ENCODE results near the gene SERP2. TPM values are rescaled to one million over a fixed set of nuclear protein-coding genes. Genes with fewer than 3 reads are reported as not detected.

Gene SERP2
- total and polyA plus RNA-seq, 2 of the 8 experiments (the other 6 are each of a cell fraction or from before 2014, with no cell fraction given): 2.0 to 2.3 TPM

GRCh38 chr13:44352671-44353070 is 21.0 kb upstream of the SERP2 start:
- Histone ChIP-seq H2AK5ac (ENCODE audit: low read depth, low read length) (no peak overlapping the region), H3K9me3 (ENCODE audit: insufficient read depth in 2 of 2, low read depth in 1 of 2, low read length in 1 of 2) (no peaks in the 10 kb centered on the region), H3K27ac (ENCODE audit: low read depth, low read length) (no peak overlapping the region), H3K36me3 (ENCODE audit: control insufficient read depth in 2 of 4, insufficient read depth in 4 of 4, low read length in 3 of 4) (no peaks in the 10 kb centered on the region), H3K4me3 (ENCODE audit: extremely low read depth in 1 of 4, insufficient read depth in 2 of 4, low read depth in 3 of 4, low read length in 4 of 4) (no peak overlapping the region), H4K8ac (ENCODE audit: extremely low read depth, insufficient read depth, low read length) (no peak overlapping the region), H2BK5ac (ENCODE audit: low read depth, low read length) (no peak overlapping the region), H3K23ac (ENCODE audit: insufficient read length) (no peak overlapping the region), H2AFZ (ENCODE audit: low read length) (no peak overlapping the region), H3K79me2 (ENCODE audit: control insufficient read depth in 1 of 2, insufficient read depth in 2 of 2, low read length in 2 of 2) (no peaks in the 10 kb centered on the region), H4K20me1 (replicated peaks in 1 of 2; ENCODE audit: control insufficient read depth in 1 of 2, insufficient read depth in 2 of 2, low read length in 2 of 2) (no peaks in the 10 kb centered on the region), H3K14ac (ENCODE audit: insufficient read length) (no peak overlapping the region), H3K4me2 (ENCODE audit: insufficient read depth in 1 of 2, low read depth in 2 of 2, low read length in 2 of 2) (no peak overlapping the region), H2BK20ac (ENCODE audit: low read length) (no peak overlapping the region), H3K9ac (replicated peaks in 1 of 4; ENCODE audit: extremely low read depth in 1 of 4, low read depth in 3 of 4, low read length in 3 of 4) (no peak overlapping the region), H4K5ac (ENCODE audit: insufficient read length, low read depth, low read length) (no peak overlapping the region), H3K23me2 (ENCODE audit: low read depth, low read length) (no peaks in the 10 kb centered on the region), H4K91ac (replicated peaks; ENCODE audit: insufficient read length, low read length) (no peak overlapping the region), H2BK120ac (replicated peaks; ENCODE audit: low read depth, low read length) (no peak overlapping the region), H3K4ac (replicated peaks; ENCODE audit: insufficient read length, low read depth, low read length) (no peak overlapping the region), H2BK12ac (ENCODE audit: low read depth, low read length) (no peak overlapping the region), H3K56ac (replicated peaks; ENCODE audit: insufficient read length, low read depth, low read length) (no peak overlapping the region), H3K4me1 (replicated peaks in 1 of 4; ENCODE audit: control insufficient read depth in 3 of 4, insufficient read depth in 4 of 4, low read length in 3 of 4) (no peaks in the 10 kb centered on the region), H3K18ac (ENCODE audit: extremely low read depth, low read length) (no peak overlapping the region), H3K27me3 (replicated peaks in 1 of 4; ENCODE audit: control insufficient read depth in 3 of 4, extremely low read depth in 1 of 4, insufficient read depth in 3 of 4, low read length in 3 of 4) (no peaks in the 10 kb centered on the region), H3K79me1 (ENCODE audit: low read depth, low read length) (no peaks in the 10 kb centered on the region), H2BK15ac (ENCODE audit: low read length) (no peak overlapping the region)
- ChIA-PET CTCF (ENCODE audit: partially characterized antibody) (interaction anchor here (1.4 to 1.9 kb wide), 2 partner anchors 28 to 444 kb away, joined by 5 read pairs; no protein-coding TSS in a partner anchor), POLR2A (ENCODE audit: partially characterized antibody) (no interaction called here)
- TF ChIP-seq NANOG (IDR thresholded peaks at IDR 0.05; ENCODE audit: insufficient read depth, low read depth, low read length, poor library complexity, severe bottlenecking): no peak
- TF ChIP-seq SIN3A (conservative IDR thresholded peaks at IDR 0.05 in 1 of 2, IDR thresholded peaks at IDR 0.05 in 1 of 2; ENCODE audit: low read depth in 1 of 2, low read length in 2 of 2): no peak
- no peak for TF ChIP-seq POLR2A (IDR thresholded peaks at IDR 0.05; ENCODE audit: control extremely low read depth in 1 of 2, low read depth in 2 of 2, low read length in 2 of 2)
- TF ChIP-seq SP2 (IDR thresholded peaks at IDR 0.05; ENCODE audit: low read length): no peak
- no peak for TF ChIP-seq TCF12 (IDR thresholded peaks at IDR 0.05; ENCODE audit: low read depth, low read length)
- TF ChIP-seq CHD2 (IDR thresholded peaks at IDR 0.05; ENCODE audit: low read length): no peak
- no peak for FAIRE-seq
- no peak for DNase-seq (ENCODE audit: low read depth in 1 of 2, low spot score in 2 of 2)
- 86% methylated on average over 2 of the region's 2 CpGs; no CpG with 5 or more reads in 1 of the 2 experiments for WGBS, 2 experiments (ENCODE audit: extremely low coverage in 1 of 2, insufficient coverage in 1 of 2, insufficient read length in 1 of 2, insufficient replicate concordance in 2 of 2, low coverage in 1 of 2, low lambda C conversion rate in 2 of 2, missing lambda C conversion rate in 1 of 2)
